ENCODE data around the gene CCNJL.

- TF ChIP-seq CTCF (IDR thresholded peaks at IDR 0.05; ENCODE audit: poor library complexity), result no peak
- TF ChIP-seq EZH2 (IDR thresholded peaks at IDR 0.05; ENCODE audit: borderline replicate concordance), result no peak
These were observed 98.8 kb downstream of the CCNJL start for GRCh38 chr5:160213537-160213936.

Data from hepatocyte (in vitro differentiated cells).